HG03457 (cell line): ENCODE data around the gene SPEM2.

Source experiments
- ATAC-seq: cut with Tn5 transposase; IDR thresholded peaks from one replicate; pipeline ENCODE4 v1.9.1; 2021; ENCODE audit warnings: moderate number of reproducible peaks; ENCODE audit not compliant: unreplicated experiment

Gene SPEM2

GRCh38 chr17:7440113-7440833, 14.9 kb downstream of the SPEM2 start:
- no peak for ATAC-seq

GRCh38 chr17:7440834-7441195, 15.4 kb downstream of the SPEM2 start:
- ATAC-seq, result no peak

GRCh38 chr17:7441266-7441665, 15.8 kb downstream of the SPEM2 start:
- ATAC-seq, result no peak

GRCh38 chr17:7442142-7442541, 16.7 kb downstream of the SPEM2 start:
- no peak for ATAC-seq

DNA sequence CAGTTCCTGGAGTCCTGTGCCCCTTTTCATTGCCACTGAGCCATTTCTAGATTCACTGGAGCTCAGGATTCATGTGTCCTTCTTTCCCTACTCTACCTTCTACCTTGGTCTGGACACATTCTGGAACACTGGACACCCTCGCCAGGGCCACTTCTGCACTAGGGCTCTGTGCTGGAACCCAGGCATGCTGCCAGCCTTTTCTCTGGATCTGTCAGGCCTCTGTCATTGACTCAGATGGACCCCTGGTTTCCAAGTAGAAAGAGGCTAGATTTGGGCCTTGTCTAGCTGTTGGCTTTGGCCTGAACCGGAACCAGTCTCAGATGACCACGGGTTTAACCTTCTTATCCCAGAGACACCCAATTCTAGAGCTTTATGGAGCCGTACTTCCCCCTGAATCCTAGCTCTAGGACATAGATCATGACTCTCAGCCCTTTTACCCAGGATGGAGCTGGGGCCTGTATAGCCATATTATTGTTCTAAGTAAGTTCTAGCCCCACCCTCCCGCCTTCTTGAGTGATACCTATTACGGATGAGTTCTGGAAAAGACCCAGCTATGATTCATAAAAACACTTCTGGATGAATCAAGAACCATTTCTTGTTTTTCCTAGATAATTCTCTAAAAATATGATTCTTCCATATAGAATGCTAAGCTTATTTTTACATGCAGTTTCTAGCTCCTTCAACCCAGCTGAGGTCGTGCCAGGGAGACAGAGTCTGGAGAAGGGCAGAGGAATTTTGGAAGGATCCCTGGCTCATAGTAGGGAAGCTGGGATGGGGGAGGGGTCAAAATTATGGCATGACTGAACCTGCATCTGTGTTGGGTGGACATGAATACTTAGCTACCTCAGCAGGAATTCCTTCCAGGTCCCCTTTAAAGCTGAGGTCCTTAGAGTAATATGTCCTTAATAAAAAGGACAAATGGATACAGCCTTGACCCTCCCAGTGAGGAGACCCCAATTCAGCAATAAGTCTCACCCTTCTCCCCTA, 18.4 kb downstream of the SPEM2 start:
- ATAC-seq, result no peak

DNA sequence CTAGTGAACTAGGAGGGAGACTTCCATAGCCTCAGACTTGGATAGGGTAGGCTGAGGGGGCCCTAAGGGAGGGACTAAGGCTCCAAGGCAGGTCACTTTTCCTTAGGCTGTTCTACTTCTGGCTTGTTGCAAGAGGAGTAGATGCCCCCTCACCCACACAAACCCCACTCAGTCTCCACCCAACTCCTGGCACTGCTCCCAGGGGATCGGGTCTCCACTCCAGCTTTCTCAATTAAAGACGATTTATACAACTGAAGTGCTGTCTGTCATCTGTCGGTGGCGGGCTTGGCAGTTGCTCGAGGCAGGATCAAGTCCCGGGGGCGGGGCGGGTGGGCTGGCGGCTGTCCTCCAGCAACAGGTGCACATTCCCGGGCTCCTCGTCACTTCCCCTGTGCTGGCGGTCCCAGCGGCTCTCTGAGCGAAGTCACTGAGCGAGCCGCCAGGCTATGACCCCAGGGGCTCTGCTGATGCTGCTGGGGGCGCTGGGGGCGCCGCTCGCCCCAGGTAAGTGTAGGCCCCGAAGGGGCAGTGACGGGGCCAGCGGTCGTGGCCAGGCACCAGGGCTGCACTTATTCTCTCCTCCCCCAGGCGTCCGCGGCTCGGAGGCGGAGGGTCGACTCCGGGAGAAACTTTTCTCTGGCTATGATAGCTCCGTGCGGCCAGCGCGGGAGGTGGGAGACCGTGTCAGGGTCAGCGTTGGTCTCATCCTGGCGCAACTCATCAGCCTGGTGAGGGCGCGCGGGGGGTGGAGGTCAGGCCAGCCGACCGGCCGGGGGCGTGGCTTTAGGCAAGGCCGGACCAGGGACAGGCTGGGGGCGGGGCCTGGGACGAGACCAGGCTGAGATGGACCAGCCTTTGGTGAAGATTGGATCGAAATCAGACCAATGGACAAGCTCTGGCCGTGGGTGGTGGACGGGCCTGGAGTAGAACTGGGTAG, 19.5 kb downstream of the SPEM2 start, which contains the start of gene CHRNB1:
TSS of gene CHRNB1 (plus strand) at position 380 of the 937 bp plus-strand sequence. CDS start at position 447, 67 bp downstream.
- ATAC-seq, result no peak

- ATAC-seq, result no peak
Observed at GRCh38 chr17:7445619-7445968, 20.2 kb downstream of the SPEM2 start.

- no peak for ATAC-seq
Observed at GRCh38 chr17:7448461-7448860, 23.0 kb downstream of the SPEM2 start.

DNA sequence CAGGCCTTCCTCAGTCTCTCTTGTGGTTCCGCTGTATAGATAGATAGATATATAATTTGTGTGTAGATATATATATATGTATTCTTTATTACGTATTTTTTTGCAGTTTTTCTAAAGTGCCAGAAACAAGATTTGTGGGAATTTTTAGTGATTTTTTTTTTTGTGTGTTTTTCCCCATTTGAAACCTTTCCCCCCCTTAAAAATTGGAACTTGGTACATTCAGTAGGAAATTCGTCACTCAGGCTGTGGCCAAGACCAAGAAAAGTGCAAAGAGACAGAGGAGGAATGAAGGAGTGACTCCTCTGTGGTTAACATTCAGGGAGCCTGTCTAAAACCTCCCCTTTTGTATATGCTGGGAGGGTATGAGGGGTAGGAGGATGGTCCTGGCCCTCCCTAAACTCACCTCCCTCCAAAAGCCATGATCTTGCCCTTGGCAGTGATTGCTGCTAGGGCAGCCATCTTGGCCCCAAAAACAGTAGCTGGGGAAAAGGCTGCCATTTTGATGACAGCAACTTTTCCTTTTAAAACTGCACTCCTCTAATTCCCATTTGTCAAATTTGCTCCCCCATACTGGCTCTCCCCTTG, 34.6 kb downstream of the SPEM2 start:
- no peak for ATAC-seq

DNA sequence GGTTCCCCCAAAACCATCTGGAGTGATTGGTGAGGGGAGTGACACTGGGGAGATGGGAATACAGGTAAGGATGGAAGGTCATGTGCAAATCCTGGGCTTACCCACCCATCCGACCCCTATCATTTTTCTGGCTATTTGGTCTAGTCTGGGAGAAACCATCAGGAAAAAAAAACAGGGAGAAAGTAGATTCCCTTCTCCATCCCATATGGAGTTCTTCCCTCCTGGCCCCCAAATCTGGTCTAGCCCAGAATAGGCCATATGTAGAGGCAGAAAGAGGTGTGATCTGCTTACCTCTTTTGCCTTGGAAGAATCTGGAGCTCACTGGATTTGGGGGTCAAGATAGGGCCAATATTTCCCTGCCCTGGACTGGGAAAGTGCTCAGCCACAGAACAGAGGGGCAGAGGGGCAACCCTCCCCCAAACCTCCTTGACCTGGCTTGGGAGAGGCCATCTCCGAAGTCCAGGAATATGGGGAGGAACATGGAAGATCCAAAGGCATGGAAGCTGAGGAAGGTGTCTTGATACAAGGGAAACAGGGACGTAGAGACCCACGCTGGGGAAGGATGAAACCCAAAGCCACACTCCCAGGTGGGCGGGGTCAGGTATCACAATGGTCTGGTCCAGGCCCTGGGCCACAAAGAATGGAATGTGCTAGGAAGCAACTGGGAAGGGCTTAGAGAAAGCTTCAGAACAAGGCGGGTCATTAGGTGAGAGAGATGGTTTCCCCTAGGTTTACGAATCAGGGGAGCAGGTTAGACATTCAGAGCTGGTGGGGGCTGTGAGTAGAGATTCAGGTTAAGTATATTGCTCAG, 35.6 kb downstream of the SPEM2 start:
- ATAC-seq, result no peak

DNA sequence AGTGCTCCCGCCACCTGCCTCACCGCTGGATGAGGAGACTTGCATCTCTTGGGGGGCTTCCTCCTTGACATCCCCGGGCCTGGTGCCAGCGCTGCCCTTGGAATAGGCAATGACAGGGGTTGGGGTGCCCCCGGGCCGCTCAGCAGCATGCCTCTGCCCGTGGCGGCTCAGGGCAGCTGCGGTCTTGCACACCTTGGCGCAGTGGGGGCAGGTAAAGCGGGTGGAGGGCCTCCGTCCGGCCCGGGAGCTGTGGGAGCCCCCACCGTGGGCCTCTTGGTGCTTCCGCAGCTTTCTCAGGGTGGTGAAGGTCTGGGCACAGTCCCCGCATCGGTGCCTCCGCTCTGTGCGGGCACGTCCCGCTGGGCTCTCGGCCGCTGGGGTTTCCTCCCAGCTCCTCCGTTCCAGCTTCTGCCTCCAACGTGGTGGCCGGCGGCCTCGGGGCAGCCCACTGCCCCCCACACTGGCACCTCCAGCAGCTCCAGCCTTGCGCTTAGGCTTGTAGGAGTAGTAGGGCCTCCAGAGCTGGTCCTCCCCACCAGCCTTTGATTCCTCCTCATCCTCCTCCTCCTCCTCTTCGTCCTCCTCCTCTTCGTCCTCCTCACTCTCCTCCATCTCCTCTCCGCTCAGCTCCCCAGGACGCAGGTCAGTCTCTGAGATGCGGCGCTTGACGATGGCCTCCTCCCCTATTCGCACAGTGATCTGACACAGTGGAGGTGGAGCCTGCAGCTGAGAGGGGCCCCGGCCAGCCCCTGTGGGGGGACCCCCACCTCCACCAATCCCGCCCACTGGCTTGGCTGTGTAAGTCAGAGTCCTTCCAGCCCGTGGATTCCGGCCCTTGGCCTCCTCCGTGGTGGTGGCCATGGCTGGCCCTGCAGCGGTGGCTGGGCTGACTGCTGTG, 37.3 kb downstream of the SPEM2 start:
- no peak for ATAC-seq

GRCh38 chr17:7463372-7463846, 38.0 kb downstream of the SPEM2 start:
- no peak for ATAC-seq

DNA sequence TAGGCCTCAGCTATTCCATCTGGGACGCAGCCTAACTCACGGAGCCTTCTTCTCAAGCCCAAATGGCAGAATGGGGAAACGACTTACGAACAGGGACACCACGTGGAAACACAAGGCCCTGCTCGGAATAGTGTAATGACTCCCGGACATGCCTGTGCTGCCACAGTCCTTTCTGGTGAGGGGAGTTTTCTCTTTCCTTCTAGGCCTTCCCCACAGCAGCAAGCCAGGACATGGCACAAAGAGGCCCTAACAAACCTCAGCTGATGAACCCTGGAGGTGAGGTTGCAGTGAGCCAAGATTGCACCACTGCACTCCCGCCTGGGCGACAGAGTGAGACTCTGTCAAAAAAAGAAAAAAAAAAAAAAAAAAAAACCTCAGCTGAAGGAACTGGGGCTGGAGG, 38.7 kb downstream of the SPEM2 start:
- ATAC-seq, result no peak

- ATAC-seq, result no peak
Observed at GRCh38 chr17:7465597-7466275, 40.3 kb downstream of the SPEM2 start.

- no peak for ATAC-seq
Observed at GRCh38 chr17:7466318-7466638, 40.9 kb downstream of the SPEM2 start.

DNA sequence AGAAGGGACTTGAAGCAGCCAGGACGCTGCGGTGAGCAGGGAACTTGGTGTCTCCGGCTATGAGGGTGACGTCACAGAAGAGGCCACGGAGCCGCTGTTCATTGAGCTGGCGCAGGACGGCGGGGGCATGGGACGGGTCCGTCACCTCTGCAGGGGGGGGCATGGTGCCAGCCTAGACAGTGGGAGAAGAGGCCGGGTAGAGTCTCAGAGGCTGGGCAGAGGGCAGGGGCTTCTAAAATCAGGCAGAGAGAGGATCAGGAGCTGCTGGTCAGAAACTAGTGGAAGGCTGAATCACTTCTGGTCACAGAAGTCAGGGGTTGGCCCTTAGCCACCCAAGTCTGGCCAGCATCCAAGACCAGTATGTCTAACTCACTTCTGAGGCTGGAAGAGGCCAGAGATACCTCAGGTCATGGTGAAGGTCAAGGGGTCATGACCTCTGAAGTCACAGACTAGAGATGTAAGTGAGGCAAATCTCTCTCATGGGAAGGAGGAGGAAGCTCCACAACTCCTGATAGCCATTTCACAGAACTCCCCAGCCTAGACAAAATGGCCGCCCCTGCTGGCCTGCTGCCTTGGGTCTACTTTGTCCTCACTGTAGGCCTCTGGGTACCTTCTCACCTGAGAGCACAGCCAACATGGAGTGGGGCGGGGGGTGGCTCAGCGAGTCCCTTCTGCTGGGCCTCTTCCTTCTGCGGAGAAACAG, 41.4 kb downstream of the SPEM2 start:
- no peak for ATAC-seq

DNA sequence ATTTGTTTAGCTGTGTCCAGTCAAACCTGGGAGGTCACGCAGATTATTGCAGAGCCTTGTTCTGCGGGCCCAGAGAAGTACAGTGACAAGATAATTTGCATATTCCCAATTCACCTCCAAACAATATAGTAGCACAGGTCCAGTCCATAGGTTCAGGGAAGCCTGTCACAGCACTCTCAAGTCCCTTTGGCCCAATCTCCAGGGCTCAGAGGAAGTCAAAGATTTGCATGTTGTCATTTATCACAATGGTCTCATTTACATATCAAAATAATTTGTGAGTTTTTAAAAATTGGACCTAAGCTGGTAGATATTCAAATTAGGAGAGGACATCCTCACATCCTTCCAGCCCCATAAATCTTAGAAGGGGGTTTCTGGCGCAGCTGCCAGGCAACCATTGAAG, 42.1 kb downstream of the SPEM2 start:
- ATAC-seq, result no peak

GRCh38 chr17:7468290-7468689, 42.9 kb downstream of the SPEM2 start:
- ATAC-seq, result no peak
